Mesothelial cell of epicardium (in vitro differentiated cells): Measurements from ENCODE around the gene MVB12B. TPM values are rescaled to one million over a fixed set of nuclear protein-coding genes. Genes with fewer than 3 reads are reported as not detected.

Experiments used
- DNase-seq, 2 experiments: peaks; one replicate each; pipeline ENCODE4 v3.0.0; 2021; ENCODE audit warnings: low spot score in 2 of 2; ENCODE audit not compliant: unreplicated experiment in 2 of 2
- H3K27ac Mint-ChIP-seq: 2 replicates; pipeline ENCODE4 v1.8.0; 2021; ENCODE audit warnings: mixed read lengths
- H3K27me3 Mint-ChIP-seq: 2 replicates; pipeline ENCODE4 v1.8.0; 2021; ENCODE audit warnings: low read depth, mixed read lengths
- H3K36me3 Mint-ChIP-seq: 2 replicates; pipeline ENCODE4 v1.8.0; 2021; ENCODE audit warnings: mixed read lengths
- H3K4me1 Mint-ChIP-seq: 2 replicates; pipeline ENCODE4 v1.8.0; 2021; ENCODE audit warnings: mixed read lengths
- H3K4me3 Mint-ChIP-seq: 2 replicates; pipeline ENCODE4 v1.8.0; 2021; ENCODE audit warnings: mild to moderate bottlenecking, moderate library complexity, mixed read lengths
- H3K9me3 Mint-ChIP-seq: 2 replicates; pipeline ENCODE4 v1.8.0; 2021; ENCODE audit warnings: mixed read lengths
- CTCF ChIP-seq: fragments of 200-600 bp; sonication (generic); IDR thresholded peaks from one replicate; pipeline ENCODE4 v1.5.0; 2021; ENCODE audit warnings: antibody characterized with exemption; ENCODE audit not compliant: unreplicated experiment
- total RNA-seq: library from RNA; stranded (reverse); gene quantifications from 3 replicates; pipeline ENCODE4 v1.2.1, GENCODE V29; 2021

MVB12B gene
- total RNA-seq, 1 donor from 2014 or later = 43.7 TPM

GRCh38 chr9:126329476-126330275 is 3.0 kb downstream of the MVB12B start:
- DNase-seq = no peak
- H3K9me3 Mint-ChIP-seq = no peaks in the 10 kb centered on the region
- H3K4me3 Mint-ChIP-seq = no peak overlapping the region
- H3K27ac Mint-ChIP-seq = no peak overlapping the region
- H3K36me3 Mint-ChIP-seq = peaks cover 9% of the 10 kb centered on the region
- H3K27me3 Mint-ChIP-seq = no peaks in the 10 kb centered on the region
- peaks cover 35% of the 10 kb centered on the region for H3K4me1 Mint-ChIP-seq
- TF ChIP-seq CTCF = no peak

GRCh38 chr9:126330536-126330935 is 3.9 kb downstream of the MVB12B start:
- no peak overlapping the region for H3K4me3 Mint-ChIP-seq
- no peak overlapping the region for H3K27ac Mint-ChIP-seq
- H3K9me3 Mint-ChIP-seq = no peaks in the 10 kb centered on the region
- peaks cover 37% of the 10 kb centered on the region for H3K4me1 Mint-ChIP-seq
- H3K36me3 Mint-ChIP-seq = peaks cover 9% of the 10 kb centered on the region
- no peak for TF ChIP-seq CTCF
- H3K27me3 Mint-ChIP-seq = no peaks in the 10 kb centered on the region
- DNase-seq = no peak

- Mint-ChIP-seq H3K27ac (no peak overlapping the region), H3K9me3 (no peaks in the 10 kb centered on the region), H3K4me1 (peaks cover 37% of the 10 kb centered on the region), H3K36me3 (peaks cover 9% of the 10 kb centered on the region), H3K27me3 (no peaks in the 10 kb centered on the region), H3K4me3 (no peak overlapping the region)
- TF ChIP-seq CTCF = no peak
- DNase-seq = no peak
Observed at GRCh38 chr9:126331964-126332748, 5.5 kb downstream of the MVB12B start.

- Mint-ChIP-seq H3K36me3 (peaks cover 9% of the 10 kb centered on the region), H3K27me3 (no peaks in the 10 kb centered on the region), H3K9me3 (no peaks in the 10 kb centered on the region), H3K27ac (no peak overlapping the region), H3K4me3 (no peak overlapping the region), H3K4me1 (peaks cover 31% of the 10 kb centered on the region)
- DNase-seq = no peak
- TF ChIP-seq CTCF = no peak
Observed at GRCh38 chr9:126334721-126335621, 8.3 kb downstream of the MVB12B start.
